Smooth muscle cell (in vitro differentiated cells): Measurements from ENCODE around the gene THSD7B. TPM values are rescaled to one million over a fixed set of nuclear protein-coding genes. Genes with fewer than 3 reads are reported as not detected.

Experiments
- DNase-seq: peaks from one replicate; lab custom pipeline; 2025; ENCODE audit not compliant: unreplicated experiment; lab: John Stamatoyannopoulos, UW
- H2AFZ ChIP-seq: fragments of 200-600 bp; sonication (generic); 2 replicates; pipeline ENCODE4 v1.6.0; 2016; ENCODE audit warnings: antibody characterized with exemption, low read depth, mild to moderate bottlenecking
- H3F3A ChIP-seq: fragments of 200-600 bp; sonication (generic); 2 replicates; pipeline ENCODE4 v1.6.0; 2017; ENCODE audit warnings: antibody characterized with exemption, low read depth
- H3K27ac ChIP-seq: fragments of 200-600 bp; sonication (generic); 2 replicates; pipeline ENCODE4 v1.5.1; 2016; ENCODE audit warnings: low read depth, mild to moderate bottlenecking
- H3K27me3 ChIP-seq: fragments of 200-600 bp; sonication (generic); 2 replicates; pipeline ENCODE4 v1.6.1; 2016; ENCODE audit warnings: low read depth, mild to moderate bottlenecking
- H3K36me3 ChIP-seq: fragments of 200-600 bp; sonication (generic); 2 replicates; pipeline ENCODE4 v1.5.1; 2016; ENCODE audit warnings: low read depth
- H3K4me1 ChIP-seq: fragments of 200-600 bp; sonication (generic); 2 replicates; pipeline ENCODE4 v1.5.1; 2016; ENCODE audit warnings: low read depth
- H3K4me2 ChIP-seq: fragments of 200-600 bp; sonication (generic); 2 replicates; pipeline ENCODE4 v1.6.0; 2016; ENCODE audit warnings: mild to moderate bottlenecking
- H3K4me3 ChIP-seq: fragments of 200-600 bp; sonication (generic); 2 replicates; pipeline ENCODE4 v1.5.1; 2016; ENCODE audit warnings: mild to moderate bottlenecking
- H3K79me2 ChIP-seq: fragments of 200-600 bp; sonication (generic); 2 replicates; pipeline ENCODE4 v1.6.0; 2016; ENCODE audit warnings: low read depth, mild to moderate bottlenecking
- H3K9ac ChIP-seq: fragments of 200-600 bp; sonication (generic); 2 replicates; pipeline ENCODE4 v1.6.0; 2016; ENCODE audit warnings: low read depth
- H3K9me3 ChIP-seq: fragments of 200-600 bp; sonication (generic); replicated peaks from 2 replicates; pipeline ENCODE4 v1.5.1; 2016; ENCODE audit warnings: low read depth
- H4K20me1 ChIP-seq: fragments of 200-600 bp; sonication (generic); 2 replicates; pipeline ENCODE4 v1.6.0; 2016; ENCODE audit warnings: low read depth
- CTCF ChIP-seq: fragments of 200-600 bp; sonication (generic); IDR thresholded peaks from 2 replicates; pipeline ENCODE4 v1.5.1; 2017; ENCODE audit warnings: borderline replicate concordance, mild to moderate bottlenecking, antibody characterized with exemption; ENCODE audit not compliant: insufficient read depth, poor library complexity, severe bottlenecking
- WGBS: methylation state at CpG from one replicate; pipeline ENCODE4 v1.1.7; 2016; ENCODE audit warnings: low lambda C conversion rate; 5-methylcytosine and 5-hydroxymethylcytosine counted together
- polyA plus RNA-seq: library from polyadenylated mRNA; unstranded; fragments of >200 nt; fragmentation: Nextera tagmentation; extraction: Ambion mirVana; gene quantifications from 2 replicates; pipeline ENCODE4 v1.2.1, GENCODE V29; 2016
- total RNA-seq: library from RNA; depleted of rRNA; stranded (reverse); fragments of >200 nt; gene quantifications from 2 replicates; pipeline ENCODE4 v1.2.3, GENCODE V29; 2014

The THSD7B gene
- total and polyA plus RNA-seq, 2 experiments from 2014 or later = not detected

GRCh38 chr2:137207030-137207429 lies 441.7 kb downstream of the THSD7B start:
- Histone ChIP-seq H3K27me3 (no peaks in the 10 kb centered on the region), H3K27ac (no peak overlapping the region), H4K20me1 (no peaks in the 10 kb centered on the region), H3K4me3 (no peak overlapping the region), H3K9ac (no peak overlapping the region), H3K4me2 (no peak overlapping the region), H3F3A (no peaks in the 10 kb centered on the region), H3K9me3 (no peaks in the 10 kb centered on the region), H3K36me3 (no peaks in the 10 kb centered on the region), H3K79me2 (no peaks in the 10 kb centered on the region), H2AFZ (no peak overlapping the region), H3K4me1 (no peaks in the 10 kb centered on the region)
- WGBS = 49% methylated on average over 1 of the region's 1 CpG
- DNase-seq = no peak
- no peak for TF ChIP-seq CTCF

- H3K27ac ChIP-seq = no peak overlapping the region
Observed at GRCh38 chr2:137208431-137208891, 443.1 kb downstream of the THSD7B start.

GRCh38 chr2:137210039-137210438 lies 444.7 kb downstream of the THSD7B start:
- no peak for DNase-seq
- no peak for TF ChIP-seq CTCF
- H4K20me1 ChIP-seq = no peaks in the 10 kb centered on the region
- no peaks in the 10 kb centered on the region for H3K27me3 ChIP-seq
- H3K36me3 ChIP-seq = no peaks in the 10 kb centered on the region
- no peak overlapping the region for H2AFZ ChIP-seq
- H3K9me3 ChIP-seq = no peaks in the 10 kb centered on the region
- no peak overlapping the region for H3K4me2 ChIP-seq
- no peak overlapping the region for H3K27ac ChIP-seq
- no peaks in the 10 kb centered on the region for H3K4me1 ChIP-seq
- H3K79me2 ChIP-seq = no peaks in the 10 kb centered on the region
- no peak overlapping the region for H3K4me3 ChIP-seq
- no peaks in the 10 kb centered on the region for H3F3A ChIP-seq
- H3K9ac ChIP-seq = no peak overlapping the region

More at GRCh38 chr2:137208431-137208891, 443.1 kb downstream of the THSD7B start:
- DNase-seq = no peak
- Histone ChIP-seq H3K9ac (no peak overlapping the region), H4K20me1 (no peaks in the 10 kb centered on the region), H3K36me3 (no peaks in the 10 kb centered on the region), H3K4me3 (no peak overlapping the region), H3K27me3 (no peaks in the 10 kb centered on the region), H3K4me1 (no peaks in the 10 kb centered on the region), H3K4me2 (no peak overlapping the region), H3K9me3 (no peaks in the 10 kb centered on the region), H2AFZ (no peak overlapping the region), H3F3A (no peaks in the 10 kb centered on the region), H3K79me2 (no peaks in the 10 kb centered on the region)
- WGBS = 52% methylated on average over 2 of the region's 2 CpGs
- TF ChIP-seq CTCF = no peak

GRCh38 chr2:137211761-137212160 lies 446.4 kb downstream of the THSD7B start:
- DNase-seq = no peak
- Histone ChIP-seq H4K20me1 (no peaks in the 10 kb centered on the region), H3K9ac (no peak overlapping the region), H3K4me3 (no peak overlapping the region), H3K79me2 (no peaks in the 10 kb centered on the region), H3K27ac (no peak overlapping the region), H3K9me3 (no peaks in the 10 kb centered on the region), H3F3A (no peaks in the 10 kb centered on the region), H2AFZ (no peak overlapping the region), H3K36me3 (no peaks in the 10 kb centered on the region), H3K4me1 (no peaks in the 10 kb centered on the region), H3K4me2 (no peak overlapping the region), H3K27me3 (no peaks in the 10 kb centered on the region)
- no peak for TF ChIP-seq CTCF
- 83% methylated on average over 1 of the region's 1 CpG for WGBS
